ENCODE results near the gene GOLGA1.

Gene GOLGA1

GRCh38 chr9:124831642-124832364 lies 109.1 kb downstream of the GOLGA1 start:
- no peak for FAIRE-seq

DNA sequence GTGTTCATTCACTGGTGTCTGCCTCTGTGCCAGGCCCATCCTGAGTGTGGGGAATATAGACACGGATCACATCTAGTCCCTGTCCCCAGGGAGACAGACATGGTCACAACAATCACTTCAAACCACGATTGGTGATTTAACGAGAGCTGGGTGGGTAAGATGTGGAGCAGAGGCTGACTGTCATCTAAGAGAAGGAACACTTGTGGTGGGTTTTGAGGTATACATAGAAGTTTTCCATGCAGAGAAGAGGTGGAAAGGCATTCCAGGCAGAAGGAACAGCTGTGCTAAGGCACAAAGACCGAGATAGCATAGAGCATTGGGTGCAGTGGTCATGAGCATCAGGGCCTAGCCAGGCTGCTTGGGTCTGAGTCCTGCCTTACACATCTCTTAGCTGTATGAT lies 110.3 kb downstream of the GOLGA1 start:
- FAIRE-seq = no peak

- FAIRE-seq = no peak
These were observed 111.6 kb downstream of the GOLGA1 start for GRCh38 chr9:124829334-124829669.

DNA sequence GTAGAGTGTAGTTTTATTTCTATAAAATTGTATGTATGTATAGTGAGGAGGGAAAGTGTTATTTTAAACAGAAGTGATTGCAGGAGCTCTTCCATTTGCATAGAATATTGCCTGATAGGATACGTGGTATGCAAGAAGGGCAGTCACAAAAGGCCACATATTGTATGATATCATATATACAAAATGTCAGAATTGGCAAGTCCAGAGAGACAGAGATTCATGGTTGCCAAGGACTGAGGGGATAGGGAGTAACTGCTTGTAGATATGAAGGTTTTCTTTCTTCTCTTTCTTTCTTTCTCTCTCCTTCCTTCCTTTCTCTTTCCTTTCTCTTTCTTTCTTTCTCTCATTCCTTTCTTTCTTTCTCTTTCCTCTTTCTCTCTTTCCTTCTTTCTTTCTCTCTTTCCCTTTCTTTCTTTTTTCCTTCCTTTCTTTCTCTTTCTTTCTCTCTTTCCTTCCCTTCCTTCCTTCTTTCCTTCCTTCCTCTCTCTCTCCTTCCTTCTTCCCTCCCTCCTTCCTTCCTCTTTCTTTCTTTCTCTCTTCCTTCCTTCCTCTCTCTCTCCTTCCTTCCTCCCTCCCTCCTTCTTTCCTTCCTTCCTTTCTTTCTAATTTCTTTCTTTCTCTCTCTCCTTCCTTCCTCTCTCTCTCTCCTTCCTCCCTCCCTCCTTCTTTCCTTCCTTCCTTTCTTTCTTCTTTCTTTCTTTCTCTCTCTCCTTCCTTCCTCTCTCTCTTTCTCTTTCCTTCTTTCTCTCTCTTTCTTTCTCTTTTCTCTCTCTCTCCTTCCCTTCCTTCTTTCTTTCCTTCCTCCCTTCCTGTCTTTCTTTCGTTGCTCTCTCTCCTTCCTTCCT lies 112.2 kb downstream of the GOLGA1 start:
- no peak for FAIRE-seq

Data from islet of Langerhans (tissue), 1 donor.